ENCODE results near the gene OR10A3.

- TF ChIP-seq EZH2 (IDR thresholded peaks at IDR 0.05): no peak
- no peak for TF ChIP-seq ZNF274 (IDR thresholded peaks at IDR 0.05; ENCODE audit: low read depth, low read length)
- TF ChIP-seq POLR2A (IDR thresholded peaks at IDR 0.05; ENCODE audit: borderline replicate concordance, extremely low read depth, insufficient read depth, insufficient read length): no peak
- no peak for TF ChIP-seq MAX (IDR thresholded peaks at IDR 0.05)
- TF ChIP-seq YY1 (IDR thresholded peaks at IDR 0.05; ENCODE audit: extremely low read depth, insufficient replicate concordance, low read depth, low read length): no peak
- TF ChIP-seq RAD21 (IDR thresholded peaks at IDR 0.05; ENCODE audit: low read depth): no peak
- TF ChIP-seq CTCF (IDR thresholded peaks at IDR 0.05 in 2 of 3, conservative IDR thresholded peaks at IDR 0.05 in 1 of 3; ENCODE audit: borderline replicate concordance in 1 of 3, insufficient read depth in 1 of 3, low read depth in 2 of 3, low read length in 2 of 3): no peak
- TF ChIP-seq TCF7L2 (IDR thresholded peaks at IDR 0.05; ENCODE audit: borderline replicate concordance, extremely low read depth, insufficient read depth, insufficient read length): no peak
- TF ChIP-seq FOSL1 (IDR thresholded peaks at IDR 0.05; ENCODE audit: low read depth): no peak
- TF ChIP-seq, protein P1, sequence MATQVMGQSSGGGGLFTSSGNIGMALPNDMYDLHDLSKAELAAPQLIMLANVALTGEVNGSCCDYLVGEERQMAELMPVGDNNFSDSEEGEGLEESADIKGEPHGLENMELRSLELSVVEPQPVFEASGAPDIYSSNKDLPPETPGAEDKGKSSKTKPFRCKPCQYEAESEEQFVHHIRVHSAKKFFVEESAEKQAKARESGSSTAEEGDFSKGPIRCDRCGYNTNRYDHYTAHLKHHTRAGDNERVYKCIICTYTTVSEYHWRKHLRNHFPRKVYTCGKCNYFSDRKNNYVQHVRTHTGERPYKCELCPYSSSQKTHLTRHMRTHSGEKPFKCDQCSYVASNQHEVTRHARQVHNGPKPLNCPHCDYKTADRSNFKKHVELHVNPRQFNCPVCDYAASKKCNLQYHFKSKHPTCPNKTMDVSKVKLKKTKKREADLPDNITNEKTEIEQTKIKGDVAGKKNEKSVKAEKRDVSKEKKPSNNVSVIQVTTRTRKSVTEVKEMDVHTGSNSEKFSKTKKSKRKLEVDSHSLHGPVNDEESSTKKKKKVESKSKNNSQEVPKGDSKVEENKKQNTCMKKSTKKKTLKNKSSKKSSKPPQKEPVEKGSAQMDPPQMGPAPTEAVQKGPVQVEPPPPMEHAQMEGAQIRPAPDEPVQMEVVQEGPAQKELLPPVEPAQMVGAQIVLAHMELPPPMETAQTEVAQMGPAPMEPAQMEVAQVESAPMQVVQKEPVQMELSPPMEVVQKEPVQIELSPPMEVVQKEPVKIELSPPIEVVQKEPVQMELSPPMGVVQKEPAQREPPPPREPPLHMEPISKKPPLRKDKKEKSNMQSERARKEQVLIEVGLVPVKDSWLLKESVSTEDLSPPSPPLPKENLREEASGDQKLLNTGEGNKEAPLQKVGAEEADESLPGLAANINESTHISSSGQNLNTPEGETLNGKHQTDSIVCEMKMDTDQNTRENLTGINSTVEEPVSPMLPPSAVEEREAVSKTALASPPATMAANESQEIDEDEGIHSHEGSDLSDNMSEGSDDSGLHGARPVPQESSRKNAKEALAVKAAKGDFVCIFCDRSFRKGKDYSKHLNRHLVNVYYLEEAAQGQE (IDR thresholded peaks at IDR 0.05; ENCODE audit: low read depth): no peak
These were observed 40.8 kb downstream of the OR10A3 start for GRCh38 chr11:7900686-7901085.
